Measurements from ENCODE around the gene KRTAP4-8.
"Not testable (repeated sequence)": the region's sequence is repeated elsewhere in the genome, so short reads cannot be mapped to it uniquely, and the experiment has no call there.

KRTAP4-8 gene

GRCh38 chr17:41064301-41064700 is 33.6 kb downstream of the KRTAP4-8 start:
- Histone ChIP-seq H3K9me3 (ENCODE audit: low read depth, low read length) (no peaks in the 10 kb centered on the region), H3K4me3 (no peak overlapping the region), H3K27ac (no peak overlapping the region), H3K9ac (ENCODE audit: insufficient read length) (no peak overlapping the region), H3K36me3 (ENCODE audit: insufficient read depth, low read length) (no peaks in the 10 kb centered on the region)
- no peak for TF ChIP-seq FOXP2 (optimal IDR thresholded peaks at IDR 0.05; ENCODE audit: control extremely low read depth, extremely low read length, insufficient read depth)
- TF ChIP-seq EZH2 (IDR thresholded peaks at IDR 0.05), result no peak
- TF ChIP-seq POLR2AphosphoS5 (IDR thresholded peaks at IDR 0.05; ENCODE audit: borderline replicate concordance, low read depth, low read length), result no peak
- DNase-seq (ENCODE audit: low read depth, low spot score), result no peak

- H3K27ac ChIP-seq, result no peak overlapping the region
- DNase-seq (ENCODE audit: low read depth, low spot score), result no peak
- H3K36me3 ChIP-seq (ENCODE audit: insufficient read depth, low read length), result no peaks in the 10 kb centered on the region
- H3K9me3 ChIP-seq (ENCODE audit: low read depth, low read length), result no peaks in the 10 kb centered on the region
- H3K9ac ChIP-seq (ENCODE audit: insufficient read length), result no peak overlapping the region
- TF ChIP-seq EZH2 (IDR thresholded peaks at IDR 0.05), result no peak
- no peak overlapping the region for H3K4me3 ChIP-seq
Observed at GRCh38 chr17:41063449-41063848, 34.5 kb downstream of the KRTAP4-8 start.

- Histone ChIP-seq H3K9ac (ENCODE audit: insufficient read length) (no peak overlapping the region), H3K27ac (peak overlapping the region; percentile 56; the same call in 1 of the 2 replicates)
- no peak for DNase-seq (ENCODE audit: low read depth, low spot score)
Observed at GRCh38 chr17:41061964-41062363, 36.0 kb downstream of the KRTAP4-8 start.

GRCh38 chr17:41060052-41060604 is 37.8 kb downstream of the KRTAP4-8 start, which contains the start of gene KRTAP2-3:
KRTAP2-3 (minus strand) TSS chr17:41060114; CDS start chr17:41060050, 64 bp downstream.
- Histone ChIP-seq H3K27ac (no peak within 1 kb of the TSS), H3K9me3 (ENCODE audit: low read depth, low read length) (no peaks in the 10 kb centered on the region), H3K36me3 (ENCODE audit: insufficient read depth, low read length) (no peaks in the 10 kb centered on the region), H3K4me3 (no peak within 1 kb of the TSS), H3K9ac (ENCODE audit: insufficient read length) (peak within 1 kb of the TSS; percentile 25)
- TF ChIP-seq POLR2AphosphoS5 (IDR thresholded peaks at IDR 0.05; ENCODE audit: borderline replicate concordance, low read depth, low read length), result no peak
- TF ChIP-seq FOXP2 (optimal IDR thresholded peaks at IDR 0.05; ENCODE audit: control extremely low read depth, extremely low read length, insufficient read depth), result no peak
- no peak for TF ChIP-seq EZH2 (IDR thresholded peaks at IDR 0.05)
- no peak for DNase-seq (ENCODE audit: low read depth, low spot score)

More at GRCh38 chr17:41061964-41062363, 36.0 kb downstream of the KRTAP4-8 start:
- H3K36me3 ChIP-seq (ENCODE audit: insufficient read depth, low read length), result no peaks in the 10 kb centered on the region
- no peaks in the 10 kb centered on the region for H3K9me3 ChIP-seq (ENCODE audit: low read depth, low read length)
- TF ChIP-seq FOXP2 (optimal IDR thresholded peaks at IDR 0.05; ENCODE audit: control extremely low read depth, extremely low read length, insufficient read depth) (no peak), EZH2 (IDR thresholded peaks at IDR 0.05) (no peak), POLR2AphosphoS5 (IDR thresholded peaks at IDR 0.05; ENCODE audit: borderline replicate concordance, low read depth, low read length) (no peak)
- no peak overlapping the region for H3K4me3 ChIP-seq

- H3K27ac ChIP-seq; H3K4me3 ChIP-seq; H3K36me3 ChIP-seq (ENCODE audit: insufficient read depth, low read length); H3K9me3 ChIP-seq (ENCODE audit: low read depth, low read length); DNase-seq (ENCODE audit: low read depth, low spot score): not testable (repeated sequence)
- H3K9ac ChIP-seq (ENCODE audit: insufficient read length), result peak overlapping the region; percentile 25
Observed at GRCh38 chr17:41059276-41060051, 38.5 kb downstream of the KRTAP4-8 start.

GRCh38 chr17:41058741-41059140 is 39.2 kb downstream of the KRTAP4-8 start:
- Histone ChIP-seq H3K27ac (no peak overlapping the region), H3K36me3 (ENCODE audit: insufficient read depth, low read length) (no peaks in the 10 kb centered on the region), H3K4me3 (no peak overlapping the region), H3K9me3 (ENCODE audit: low read depth, low read length) (no peaks in the 10 kb centered on the region), H3K9ac (ENCODE audit: insufficient read length) (no peak overlapping the region)
- DNase-seq (ENCODE audit: low read depth, low spot score), result no peak
- TF ChIP-seq FOXP2 (optimal IDR thresholded peaks at IDR 0.05; ENCODE audit: control extremely low read depth, extremely low read length, insufficient read depth) (no peak), POLR2AphosphoS5 (IDR thresholded peaks at IDR 0.05; ENCODE audit: borderline replicate concordance, low read depth, low read length) (no peak), EZH2 (IDR thresholded peaks at IDR 0.05) (no peak)

GRCh38 chr17:41057547-41057946 is 40.4 kb downstream of the KRTAP4-8 start:
- no peak for DNase-seq (ENCODE audit: low read depth, low spot score)
- no peak for TF ChIP-seq POLR2AphosphoS5 (IDR thresholded peaks at IDR 0.05; ENCODE audit: borderline replicate concordance, low read depth, low read length)
- TF ChIP-seq FOXP2 (optimal IDR thresholded peaks at IDR 0.05; ENCODE audit: control extremely low read depth, extremely low read length, insufficient read depth), result no peak
- no peak for TF ChIP-seq EZH2 (IDR thresholded peaks at IDR 0.05)
- peaks cover 3% of the 10 kb centered on the region; the same call in 1 of the 2 replicates for H3K9me3 ChIP-seq (ENCODE audit: low read depth, low read length)
- no peak overlapping the region for H3K4me3 ChIP-seq
- H3K9ac ChIP-seq (ENCODE audit: insufficient read length), result no peak overlapping the region
- no peaks in the 10 kb centered on the region for H3K36me3 ChIP-seq (ENCODE audit: insufficient read depth, low read length)
- no peak overlapping the region for H3K27ac ChIP-seq

GRCh38 chr17:41055130-41055529 is 42.8 kb downstream of the KRTAP4-8 start, which contains the start of gene KRTAP2-2:
KRTAP2-2 (minus strand) TSS chr17:41055230; CDS start chr17:41055211, 19 bp downstream.
- H3K27ac ChIP-seq; H3K9ac ChIP-seq (ENCODE audit: insufficient read length); H3K9me3 ChIP-seq (ENCODE audit: low read depth, low read length); H3K4me3 ChIP-seq; DNase-seq (ENCODE audit: low read depth, low spot score); H3K36me3 ChIP-seq (ENCODE audit: insufficient read depth, low read length): not testable (repeated sequence)

GRCh38 chr17:41054556-41054955 is 43.4 kb downstream of the KRTAP4-8 start:
- not testable (repeated sequence) for H3K36me3 ChIP-seq (ENCODE audit: insufficient read depth, low read length); H3K4me3 ChIP-seq; DNase-seq (ENCODE audit: low read depth, low spot score); H3K9ac ChIP-seq (ENCODE audit: insufficient read length); H3K27ac ChIP-seq; H3K9me3 ChIP-seq (ENCODE audit: low read depth, low read length)

Data from SK-N-MC (cell line).